Adrenal gland (tissue), 5 donors: ENCODE results near the gene NIN.

Experiments
- POLR2A ChIP-seq, 2 donors: fragments of 450-650 bp; IDR thresholded peaks; one replicate each; pipeline ENCODE4 v1.6.1; 2017; ENCODE audit warnings: antibody characterized with exemption in 2 of 2, mild to moderate bottlenecking in 2 of 2, moderate library complexity in 1 of 2
- TF ChIP-seq, protein P1 (sequence below), 6 experiments: fragments of 450-650 bp in 4 of 6; fragments of 200-600 bp in 2 of 6; sonication (generic) in 1 of 6; IDR thresholded peaks; 1 replicate in 5 of 6; 2 replicates in 1 of 6; pipeline versions ENCODE4 v1.5.1 to v1.8.0; 2016 to 2021; ENCODE audit warnings: antibody characterized with exemption in 6 of 6, mild to moderate bottlenecking in 2 of 6, moderate library complexity in 1 of 6
- donor health status: DM: no; HTN: no; CAD: no.

DNA sequence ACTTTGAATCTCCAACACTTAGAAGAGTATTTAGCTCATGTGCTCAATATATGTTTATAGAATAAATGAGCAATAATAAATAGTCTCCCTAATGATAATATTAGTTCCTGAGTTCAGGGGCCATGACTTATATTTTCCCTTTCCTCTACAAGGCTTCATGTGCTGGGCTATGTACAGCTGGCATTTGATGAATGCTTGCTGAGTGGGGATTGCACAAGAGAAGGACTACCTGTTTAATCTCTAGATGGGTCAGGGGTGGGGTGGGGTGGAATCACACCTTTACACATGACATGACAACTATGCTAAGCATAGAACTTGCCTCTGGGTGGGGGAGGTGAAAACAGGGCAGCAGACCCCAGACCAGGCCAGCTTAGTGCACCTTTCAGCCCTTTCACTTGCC, 33.3 kb upstream of the NIN start:
- TF ChIP-seq, protein P1, sequence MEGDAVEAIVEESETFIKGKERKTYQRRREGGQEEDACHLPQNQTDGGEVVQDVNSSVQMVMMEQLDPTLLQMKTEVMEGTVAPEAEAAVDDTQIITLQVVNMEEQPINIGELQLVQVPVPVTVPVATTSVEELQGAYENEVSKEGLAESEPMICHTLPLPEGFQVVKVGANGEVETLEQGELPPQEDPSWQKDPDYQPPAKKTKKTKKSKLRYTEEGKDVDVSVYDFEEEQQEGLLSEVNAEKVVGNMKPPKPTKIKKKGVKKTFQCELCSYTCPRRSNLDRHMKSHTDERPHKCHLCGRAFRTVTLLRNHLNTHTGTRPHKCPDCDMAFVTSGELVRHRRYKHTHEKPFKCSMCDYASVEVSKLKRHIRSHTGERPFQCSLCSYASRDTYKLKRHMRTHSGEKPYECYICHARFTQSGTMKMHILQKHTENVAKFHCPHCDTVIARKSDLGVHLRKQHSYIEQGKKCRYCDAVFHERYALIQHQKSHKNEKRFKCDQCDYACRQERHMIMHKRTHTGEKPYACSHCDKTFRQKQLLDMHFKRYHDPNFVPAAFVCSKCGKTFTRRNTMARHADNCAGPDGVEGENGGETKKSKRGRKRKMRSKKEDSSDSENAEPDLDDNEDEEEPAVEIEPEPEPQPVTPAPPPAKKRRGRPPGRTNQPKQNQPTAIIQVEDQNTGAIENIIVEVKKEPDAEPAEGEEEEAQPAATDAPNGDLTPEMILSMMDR (IDR thresholded peaks at IDR 0.05) = no peak
- TF ChIP-seq POLR2A (IDR thresholded peaks at IDR 0.05) = no peak
